Left ventricle myocardium inferior (tissue), 1 donor: ENCODE data around the gene PPM1M. TPM values are rescaled to one million over a fixed set of nuclear protein-coding genes. Genes with fewer than 3 reads are reported as not detected.
A peak's percentile ranks its signal among the peaks of the same experiment; 100 is the strongest.

Experiments
- DNase-seq: peaks from one replicate; pipeline ENCODE4 v3.0.0-alpha.2; 2020
- H3K27ac ChIP-seq: fragments of 200-600 bp; replicated peaks from 2 replicates; pipeline ENCODE4 v1.8.0; 2021
- H3K27me3 ChIP-seq: fragments of 200-600 bp; 2 replicates; pipeline ENCODE4 v1.8.0; 2021; ENCODE audit warnings: low read depth
- H3K36me3 ChIP-seq: fragments of 200-600 bp; 2 replicates; pipeline ENCODE4 v1.8.0; 2021
- H3K4me1 ChIP-seq: fragments of 200-600 bp; 2 replicates; pipeline ENCODE4 v1.8.0; 2021
- H3K4me3 ChIP-seq: fragments of 200-600 bp; 2 replicates; pipeline ENCODE4 v1.8.0; 2021; ENCODE audit warnings: mild to moderate bottlenecking, moderate library complexity
- H3K9me3 ChIP-seq: fragments of 200-600 bp; replicated peaks from 2 replicates; pipeline ENCODE4 v1.8.0; 2021
- intact Hi-C: fragments of 100-400 bp; cut with micrococcal nuclease; formaldehyde crosslinking; loops from one replicate; pipeline ENCODE4 v1.11.0; 2022
- total RNA-seq: library from RNA; stranded (reverse); fragmentation: NEBNext Ultra II Directional; extraction: Animal tissue kit (Norgen Biotek cat#: 25700); gene quantifications from one replicate; pipeline ENCODE4 v1.2.1, GENCODE V29; 2021
- TF ChIP-seq, protein P1 (sequence below): fragments of 200-600 bp; IDR thresholded peaks from 2 replicates; pipeline ENCODE4 v1.8.0; 2021; ENCODE audit warnings: antibody characterized with exemption, mild to moderate bottlenecking, borderline replicate concordance
- donor health status: DM: no; HTN: yes; CAD: no; lungs with severe emphysema.

PPM1M gene
- total RNA-seq, 1 donor from 2014 or later, result 9.2 TPM

DNA sequence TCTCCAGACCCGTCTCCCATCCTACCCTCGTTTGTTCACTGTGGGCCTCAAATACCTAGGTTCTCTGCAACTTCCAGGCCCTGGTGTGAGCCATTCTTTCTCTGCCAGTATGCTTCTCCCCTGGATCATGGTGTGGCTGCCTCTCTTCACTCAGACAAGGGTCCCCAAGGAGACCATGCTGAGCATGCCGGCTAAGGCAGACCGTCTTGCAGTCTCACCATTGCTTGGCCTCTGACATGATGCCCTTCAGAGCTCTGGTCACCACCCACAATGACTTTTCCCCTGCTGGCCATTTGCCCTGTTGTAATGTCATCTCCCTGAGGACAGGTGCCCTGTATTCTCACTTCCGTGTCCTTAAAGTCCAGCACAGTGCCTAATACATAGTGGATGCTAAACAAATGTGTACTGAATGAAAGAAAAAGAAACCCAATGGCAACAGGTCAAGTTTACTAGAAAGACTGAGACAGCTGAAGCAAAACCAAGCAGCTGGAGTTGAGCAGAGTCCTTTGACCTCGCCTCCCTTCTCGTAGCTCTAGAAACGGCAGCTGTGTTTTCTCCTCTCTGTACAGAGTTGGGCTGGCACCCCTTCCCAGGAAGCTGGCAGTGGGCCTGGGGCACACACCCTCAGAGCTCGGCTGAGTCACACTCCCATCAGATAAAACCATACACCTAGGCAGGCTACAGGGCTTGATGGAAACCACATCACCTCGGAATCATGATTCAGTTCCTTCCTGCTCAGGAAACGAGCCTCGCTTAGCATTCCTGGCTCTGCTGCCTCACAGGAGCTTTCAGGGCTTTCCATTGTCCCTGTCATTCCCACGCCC, 28.8 kb upstream of the PPM1M start:
- peaks cover 67% of the 10 kb centered on the region for H3K4me1 ChIP-seq
- intact Hi-C loops, result loop anchor here (10.0 kb wide), 1 partner anchor 62 kb away; the partner anchor contains the start of gene POC1A

DNA sequence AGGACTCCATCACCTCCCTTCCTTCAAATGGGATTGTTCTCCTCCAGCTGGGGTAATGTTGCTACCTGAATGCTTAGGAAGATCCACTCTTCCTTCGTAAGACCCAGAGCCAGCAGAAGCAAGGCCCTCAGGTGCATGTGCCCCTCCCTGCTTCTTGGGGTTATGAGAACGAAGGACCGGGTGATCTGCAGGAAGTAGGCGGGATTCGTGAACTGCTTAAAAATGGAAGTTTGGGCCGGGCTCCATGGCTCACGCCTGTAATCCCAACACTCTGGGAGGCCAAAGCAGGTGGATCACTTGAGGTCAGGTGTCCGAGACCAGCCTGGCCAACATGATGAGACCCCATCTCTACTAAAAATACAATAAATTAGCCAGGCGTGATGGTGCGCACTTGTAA, 28.2 kb upstream of the PPM1M start:
- peak overlapping the region; percentile 42 for H3K4me3 ChIP-seq
- no peak for DNase-seq
- H3K4me1 ChIP-seq, result peaks cover 70% of the 10 kb centered on the region
- H3K27me3 ChIP-seq, result no peaks in the 10 kb centered on the region
- peak overlapping the region; percentile 86 for H3K27ac ChIP-seq
- TF ChIP-seq, protein P1, sequence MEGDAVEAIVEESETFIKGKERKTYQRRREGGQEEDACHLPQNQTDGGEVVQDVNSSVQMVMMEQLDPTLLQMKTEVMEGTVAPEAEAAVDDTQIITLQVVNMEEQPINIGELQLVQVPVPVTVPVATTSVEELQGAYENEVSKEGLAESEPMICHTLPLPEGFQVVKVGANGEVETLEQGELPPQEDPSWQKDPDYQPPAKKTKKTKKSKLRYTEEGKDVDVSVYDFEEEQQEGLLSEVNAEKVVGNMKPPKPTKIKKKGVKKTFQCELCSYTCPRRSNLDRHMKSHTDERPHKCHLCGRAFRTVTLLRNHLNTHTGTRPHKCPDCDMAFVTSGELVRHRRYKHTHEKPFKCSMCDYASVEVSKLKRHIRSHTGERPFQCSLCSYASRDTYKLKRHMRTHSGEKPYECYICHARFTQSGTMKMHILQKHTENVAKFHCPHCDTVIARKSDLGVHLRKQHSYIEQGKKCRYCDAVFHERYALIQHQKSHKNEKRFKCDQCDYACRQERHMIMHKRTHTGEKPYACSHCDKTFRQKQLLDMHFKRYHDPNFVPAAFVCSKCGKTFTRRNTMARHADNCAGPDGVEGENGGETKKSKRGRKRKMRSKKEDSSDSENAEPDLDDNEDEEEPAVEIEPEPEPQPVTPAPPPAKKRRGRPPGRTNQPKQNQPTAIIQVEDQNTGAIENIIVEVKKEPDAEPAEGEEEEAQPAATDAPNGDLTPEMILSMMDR, result no peak
- intact Hi-C loops, result loop anchor here (10.0 kb wide), 1 partner anchor 63 kb away; the partner anchor contains the start of gene POC1A
- peaks cover 37% of the 10 kb centered on the region for H3K36me3 ChIP-seq
- no peaks in the 10 kb centered on the region for H3K9me3 ChIP-seq

More for the DNA sequence above, 28.8 kb upstream of the PPM1M start:
- Histone ChIP-seq H3K27me3 (no peaks in the 10 kb centered on the region), H3K27ac (peak overlapping the region; percentile 86), H3K9me3 (no peaks in the 10 kb centered on the region), H3K4me3 (no peak overlapping the region), H3K36me3 (peaks cover 43% of the 10 kb centered on the region)
- TF ChIP-seq, protein P1, result no peak
- DNase-seq, result peak; percentile 65

DNA sequence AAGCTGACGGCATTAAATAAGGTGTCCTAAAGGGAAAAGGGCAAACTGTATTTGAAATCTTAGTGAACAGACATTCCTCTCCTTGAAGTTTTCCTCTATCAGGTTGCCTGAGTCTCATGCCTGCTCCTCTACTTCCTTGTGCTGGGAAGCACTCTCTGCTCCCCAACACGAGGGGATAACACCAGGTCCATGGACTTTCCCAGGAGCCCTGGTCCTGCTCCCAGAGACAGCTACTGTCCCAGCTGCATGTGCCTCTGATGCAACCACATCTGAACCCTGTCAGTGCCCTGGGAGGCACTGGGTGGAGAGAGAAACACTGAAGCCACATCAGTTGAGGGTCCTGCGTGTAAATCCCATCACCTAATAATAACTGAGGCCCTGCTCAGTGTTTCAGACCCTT, 27.5 kb upstream of the PPM1M start:
- Histone ChIP-seq H3K4me3 (peak overlapping the region; percentile 42), H3K36me3 (peaks cover 30% of the 10 kb centered on the region), H3K9me3 (no peaks in the 10 kb centered on the region), H3K27ac (peak overlapping the region; percentile 86), H3K4me1 (peaks cover 70% of the 10 kb centered on the region), H3K27me3 (no peaks in the 10 kb centered on the region)
- intact Hi-C loops, result loop anchor here (10.0 kb wide), 1 partner anchor 63 kb away; the partner anchor contains the start of gene POC1A
- no peak for DNase-seq
- TF ChIP-seq, protein P1, result no peak

DNA sequence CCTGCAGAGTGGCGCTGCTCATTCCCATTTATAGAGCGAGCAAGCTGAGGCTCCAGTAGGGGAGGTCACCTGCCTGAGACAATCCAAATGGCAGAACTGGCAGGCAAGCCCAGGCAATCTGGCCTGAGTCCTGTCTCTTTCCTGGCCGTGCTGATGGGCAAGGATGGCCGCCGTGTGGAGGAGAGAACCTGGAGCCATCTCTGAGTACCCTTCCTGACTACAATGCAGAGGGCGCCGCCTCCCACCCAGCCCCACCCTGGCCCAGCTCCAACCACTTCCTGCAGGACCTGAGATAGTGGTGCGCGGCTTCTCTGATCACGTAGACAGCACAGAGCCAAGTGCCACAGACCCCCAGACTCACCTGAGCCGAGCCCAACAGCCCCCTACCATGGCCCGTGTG, 27.1 kb upstream of the PPM1M start:
- DNase-seq, result peak; percentile 50
- TF ChIP-seq, protein P1, result no peak
- intact Hi-C loops, result loop anchor here (10.0 kb wide), 1 partner anchor 64 kb away; the partner anchor contains the start of gene POC1A
- Histone ChIP-seq H3K4me3 (peak overlapping the region; percentile 42), H3K27me3 (no peaks in the 10 kb centered on the region), H3K4me1 (peaks cover 70% of the 10 kb centered on the region), H3K36me3 (peaks cover 26% of the 10 kb centered on the region), H3K9me3 (no peaks in the 10 kb centered on the region), H3K27ac (peak overlapping the region; percentile 86)

DNA sequence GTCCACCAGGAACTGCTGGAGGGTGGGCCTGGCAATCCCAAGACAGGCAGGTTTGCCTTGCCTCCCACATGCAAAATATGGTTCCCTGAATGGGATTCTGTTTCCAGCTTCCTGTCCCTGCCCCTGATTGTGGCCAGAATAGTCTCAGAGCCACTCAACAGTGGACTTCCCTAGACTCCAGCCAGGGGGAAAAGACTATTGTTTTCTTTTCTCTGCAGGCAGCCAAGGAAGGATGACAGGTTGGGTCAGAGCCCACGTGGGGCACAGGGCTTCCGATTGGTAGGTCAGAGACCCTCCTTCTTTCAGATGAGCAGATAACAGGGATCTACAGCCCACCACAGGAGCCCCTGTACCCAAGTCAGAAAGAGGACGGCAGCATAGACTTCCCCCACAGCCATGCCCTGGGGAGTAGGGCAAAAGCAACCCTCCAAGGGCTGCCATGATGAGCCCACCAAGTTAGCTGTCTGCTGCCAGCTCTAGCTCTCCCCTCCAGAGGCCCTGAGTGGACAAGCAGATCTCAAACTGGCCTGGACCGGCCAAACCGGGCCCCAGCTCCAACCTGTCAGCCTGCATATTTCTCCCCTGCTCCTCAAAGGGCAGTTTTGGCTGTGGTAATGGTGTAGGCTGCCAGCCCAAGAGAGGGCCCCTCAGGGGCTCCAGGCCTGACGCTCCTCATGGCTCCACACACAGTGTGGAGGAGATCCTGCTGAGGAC, 26.5 kb upstream of the PPM1M start:
- DNase-seq, result no peak
- H3K4me3 ChIP-seq, result peak overlapping the region; percentile 42

More for the DNA sequence above, 26.5 kb upstream of the PPM1M start:
- Histone ChIP-seq H3K4me1 (peaks cover 68% of the 10 kb centered on the region), H3K27ac (peak overlapping the region; percentile 86), H3K27me3 (no peaks in the 10 kb centered on the region), H3K36me3 (peaks cover 20% of the 10 kb centered on the region), H3K9me3 (no peaks in the 10 kb centered on the region)
- TF ChIP-seq, protein P1, result peak; percentile 33
- intact Hi-C loops, result loop anchor here (10.0 kb wide), 1 partner anchor 64 kb away; the partner anchor contains the start of gene POC1A
